Activated naive CD4-positive, alpha-beta T cell treated with Interleukin-2 at 50 U/mL for 16 hours (primary cell): Measurements from ENCODE around the gene CFAP99.
A peak's percentile ranks its signal among the peaks of the same experiment; 100 is the strongest.

Source experiments
- DNase-seq: peaks from one replicate; pipeline ENCODE4 v3.0.0-alpha.2; 2020

The CFAP99 gene

DNA sequence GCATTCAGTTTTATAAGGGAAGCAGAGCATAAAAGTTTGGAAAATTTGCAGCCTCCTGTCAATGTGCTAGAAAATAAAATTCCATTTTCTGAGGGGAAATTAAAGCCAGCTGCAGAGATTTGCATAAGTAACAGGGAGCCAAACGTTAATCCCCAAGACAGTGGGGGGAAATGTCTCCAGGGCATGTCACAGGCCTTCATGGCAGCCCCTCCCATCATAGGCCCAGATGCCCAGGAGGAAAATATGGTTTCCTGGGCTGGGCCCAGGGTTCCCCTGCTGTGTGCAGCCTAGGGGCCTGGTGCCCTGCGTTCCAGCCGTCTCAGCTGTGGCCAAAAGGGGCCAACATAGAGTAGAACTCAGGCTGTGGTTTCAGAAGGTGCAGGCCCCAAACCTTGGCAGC is 59.5 kb downstream of the CFAP99 start:
- no peak for DNase-seq

DNA sequence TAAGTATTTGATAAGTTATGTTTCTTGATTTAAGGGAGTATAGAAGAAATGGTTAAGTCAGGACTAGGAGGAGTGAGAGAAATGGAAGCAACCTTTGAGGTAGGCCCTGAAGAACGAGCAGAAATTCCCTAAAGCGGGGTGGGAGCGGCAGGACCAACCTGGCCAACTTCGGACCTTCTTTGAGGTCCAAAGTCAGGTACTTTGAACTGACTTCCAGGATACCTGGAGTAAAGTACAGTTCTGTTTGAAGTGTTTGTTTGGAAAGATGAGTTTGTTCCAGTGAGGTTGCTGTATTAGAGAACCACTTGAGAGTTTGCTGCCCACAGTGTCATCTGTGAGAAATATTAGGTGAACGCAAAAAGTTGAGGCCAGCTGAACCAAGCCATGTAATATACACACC is 61.9 kb downstream of the CFAP99 start:
- DNase-seq = no peak

DNA sequence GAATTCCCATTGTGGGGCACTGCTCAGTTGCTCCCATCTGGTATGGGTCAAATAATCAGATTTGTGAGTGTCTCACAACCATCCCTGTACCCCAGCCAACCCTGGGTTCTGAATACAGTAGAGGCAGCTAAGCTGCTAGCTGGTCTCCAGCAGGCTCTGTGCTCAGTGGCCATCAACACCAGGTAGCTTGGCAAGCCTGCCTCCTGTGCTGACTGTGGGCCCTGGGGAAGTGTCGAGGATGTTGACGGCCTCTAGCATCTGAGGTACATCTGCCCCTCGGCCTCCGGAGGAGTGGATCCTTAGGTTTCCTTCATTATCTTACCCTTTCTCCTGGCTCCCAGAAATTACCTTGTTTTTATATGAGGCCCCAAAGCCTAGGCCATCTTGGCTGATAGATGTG is 63.4 kb downstream of the CFAP99 start:
- DNase-seq = no peak

DNA sequence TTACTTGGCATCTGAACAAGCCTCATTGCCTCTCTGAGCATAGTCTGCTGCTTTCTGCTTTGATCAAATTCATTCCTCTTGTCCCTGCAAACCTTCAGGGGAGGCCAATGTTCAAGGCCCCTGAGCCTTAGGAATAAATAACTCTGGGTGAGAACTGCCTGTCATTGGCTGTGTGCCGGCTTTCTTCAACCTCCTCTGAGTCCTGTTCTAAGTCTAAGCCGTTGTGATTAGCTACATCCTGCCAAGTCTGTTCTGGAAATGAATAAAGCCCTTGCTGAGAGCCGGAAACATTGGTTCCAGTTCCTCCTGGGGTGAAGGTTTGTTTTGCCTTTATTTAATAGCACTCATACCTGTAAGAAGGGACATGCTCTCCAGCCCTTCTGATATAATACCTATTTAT is 63.9 kb downstream of the CFAP99 start:
- no peak for DNase-seq

DNA sequence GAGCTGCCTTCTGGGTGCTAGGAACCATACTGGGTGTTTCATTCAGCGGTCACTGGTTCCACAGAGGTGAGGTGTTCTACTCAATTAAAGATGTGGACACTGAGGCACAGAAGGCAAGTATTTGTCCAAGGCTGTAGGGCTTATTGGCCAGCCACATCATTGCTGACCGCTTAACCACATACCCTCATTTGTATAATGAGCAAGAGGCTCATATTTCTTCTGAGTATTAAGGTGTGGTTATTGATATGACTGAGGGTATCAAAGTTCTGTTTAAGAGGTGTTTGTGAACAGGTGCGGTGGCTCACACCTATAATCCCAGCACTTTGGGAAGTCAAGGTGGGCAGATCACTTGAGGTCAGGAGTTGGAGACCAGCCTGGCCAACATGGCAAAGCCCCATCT is 64.5 kb downstream of the CFAP99 start:
- DNase-seq = no peak

DNA sequence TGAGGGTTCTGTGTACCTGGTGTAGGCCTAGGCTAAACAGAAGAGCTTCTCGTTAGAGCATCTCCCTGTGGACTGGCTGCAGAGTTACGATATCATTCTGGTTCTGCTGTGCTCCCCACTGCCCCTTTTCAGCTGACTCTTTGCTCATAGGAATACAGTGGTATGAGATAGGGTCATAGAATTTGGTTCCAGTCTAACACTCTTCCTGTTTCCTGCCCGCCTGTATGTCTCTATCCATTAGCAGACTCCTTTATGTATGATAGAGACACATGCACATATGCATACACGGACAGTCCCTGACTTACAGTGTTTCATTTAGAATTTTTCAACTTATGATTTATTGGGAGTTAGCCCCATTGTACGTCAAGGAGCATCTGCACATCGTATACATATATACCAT is 65.4 kb downstream of the CFAP99 start:
- no peak for DNase-seq

DNA sequence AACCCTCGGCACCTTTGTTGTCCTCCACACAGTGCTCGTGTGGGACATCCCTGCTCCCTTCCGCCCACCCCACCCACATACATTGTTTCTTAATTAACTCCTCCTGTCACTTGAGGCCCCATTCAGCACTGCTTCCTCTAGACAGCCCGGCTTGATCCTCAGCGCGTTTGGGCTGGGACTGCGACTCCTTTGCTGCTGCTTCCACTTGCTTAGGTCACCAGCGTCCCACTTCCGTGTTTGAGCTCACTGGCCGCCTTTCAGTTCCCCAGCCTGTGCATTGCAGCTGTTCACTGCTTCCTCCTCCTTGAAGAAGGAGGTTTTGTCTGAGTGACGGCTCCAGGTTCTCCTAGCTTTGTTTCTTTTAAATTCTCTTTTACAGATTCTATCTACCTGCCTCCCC is 66.2 kb downstream of the CFAP99 start:
- peak; percentile 56 for DNase-seq

DNA sequence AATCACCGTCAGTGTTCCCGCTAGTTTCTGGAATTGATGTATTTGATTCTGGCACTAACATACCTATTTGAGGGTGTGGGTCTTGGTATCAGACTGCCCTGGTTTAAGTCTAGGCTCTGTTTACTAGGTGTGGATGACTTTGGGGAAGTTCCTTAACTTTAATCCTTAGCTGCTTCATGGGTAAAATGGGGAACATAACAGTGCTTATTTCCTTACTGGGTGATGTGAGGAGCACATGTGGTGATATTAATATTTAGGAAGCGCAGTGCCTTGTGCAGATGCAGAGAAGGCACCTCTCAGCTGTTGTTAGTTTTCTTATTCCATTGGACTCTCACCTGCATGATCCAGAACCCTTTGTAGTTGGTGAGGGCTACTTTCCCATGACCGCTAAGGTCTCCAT is 67.2 kb downstream of the CFAP99 start:
- DNase-seq = no peak

DNA sequence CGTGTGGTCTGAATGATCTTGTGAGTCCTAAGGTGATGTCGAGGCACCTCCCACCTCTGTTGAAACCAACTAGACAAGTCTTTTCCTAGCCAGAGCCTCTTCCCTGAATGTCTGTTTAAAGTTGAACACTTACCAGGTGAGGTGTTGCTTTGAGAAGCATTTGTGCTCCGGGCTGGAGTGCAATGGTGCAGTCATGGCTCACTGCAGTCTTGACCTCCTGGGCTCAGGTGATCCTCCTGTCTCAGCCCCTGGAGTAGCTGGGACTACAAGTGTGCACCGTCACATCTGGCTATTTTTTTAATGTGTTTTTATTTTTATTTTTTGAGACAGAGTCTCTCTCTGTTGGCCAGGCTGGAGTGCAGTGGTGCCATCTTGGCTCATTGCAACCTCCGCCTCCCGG is 68.2 kb downstream of the CFAP99 start:
- DNase-seq = no peak

DNA sequence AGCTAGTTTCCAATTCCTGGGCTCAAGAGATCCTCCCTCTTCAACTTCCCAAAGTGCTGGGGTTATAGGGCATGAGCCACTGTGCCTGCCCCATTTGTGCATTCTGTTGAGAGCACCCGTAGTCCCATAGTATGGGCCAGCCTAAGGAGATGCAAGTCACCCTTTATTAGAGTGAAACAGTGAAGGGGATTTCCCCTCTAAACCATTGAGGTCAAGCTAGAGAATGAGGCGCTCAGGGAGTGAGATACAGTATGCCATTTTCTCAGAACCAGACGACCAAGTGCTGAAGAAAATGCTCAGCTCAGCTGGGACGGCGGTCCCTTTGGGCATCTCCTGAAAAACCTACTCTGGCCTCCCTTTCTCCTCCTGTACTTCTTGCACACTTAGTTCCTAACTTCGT is 68.9 kb downstream of the CFAP99 start:
- DNase-seq = no peak

DNA sequence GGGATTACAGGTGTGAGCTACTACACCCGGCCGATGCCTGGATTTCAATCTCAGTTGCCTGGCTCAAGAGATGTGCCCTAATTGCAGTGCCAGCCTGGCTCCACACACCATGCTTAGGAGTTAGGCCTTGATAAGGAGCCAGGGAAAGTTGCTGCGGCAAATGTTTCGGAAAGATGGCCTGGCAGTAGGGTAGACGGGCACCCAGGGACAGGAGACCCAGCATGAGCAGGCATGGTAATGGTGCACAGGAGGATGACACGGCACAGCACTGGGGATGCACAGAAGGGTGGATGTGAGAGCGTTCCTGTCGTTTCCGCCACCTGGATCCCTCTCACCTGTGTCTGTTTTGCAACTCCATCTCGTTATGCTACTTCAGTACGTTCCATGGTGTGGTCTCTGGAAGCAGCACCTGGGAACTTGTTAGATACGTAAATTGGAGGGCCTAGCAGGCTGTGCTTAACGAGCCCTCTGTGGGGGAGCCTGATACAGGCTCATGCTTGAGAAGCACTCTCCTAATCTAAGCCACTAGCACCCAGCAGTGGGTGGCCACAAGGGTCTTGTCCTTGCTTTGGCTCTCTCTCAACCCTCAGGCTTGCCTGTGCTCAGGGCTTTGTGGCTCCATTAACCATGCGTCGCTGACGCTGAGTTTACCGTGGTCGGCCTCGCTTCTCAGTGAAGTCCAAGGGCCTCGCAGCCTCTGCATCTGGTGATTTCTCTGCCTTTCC is 70.5 kb downstream of the CFAP99 start:
- DNase-seq = no peak

DNA sequence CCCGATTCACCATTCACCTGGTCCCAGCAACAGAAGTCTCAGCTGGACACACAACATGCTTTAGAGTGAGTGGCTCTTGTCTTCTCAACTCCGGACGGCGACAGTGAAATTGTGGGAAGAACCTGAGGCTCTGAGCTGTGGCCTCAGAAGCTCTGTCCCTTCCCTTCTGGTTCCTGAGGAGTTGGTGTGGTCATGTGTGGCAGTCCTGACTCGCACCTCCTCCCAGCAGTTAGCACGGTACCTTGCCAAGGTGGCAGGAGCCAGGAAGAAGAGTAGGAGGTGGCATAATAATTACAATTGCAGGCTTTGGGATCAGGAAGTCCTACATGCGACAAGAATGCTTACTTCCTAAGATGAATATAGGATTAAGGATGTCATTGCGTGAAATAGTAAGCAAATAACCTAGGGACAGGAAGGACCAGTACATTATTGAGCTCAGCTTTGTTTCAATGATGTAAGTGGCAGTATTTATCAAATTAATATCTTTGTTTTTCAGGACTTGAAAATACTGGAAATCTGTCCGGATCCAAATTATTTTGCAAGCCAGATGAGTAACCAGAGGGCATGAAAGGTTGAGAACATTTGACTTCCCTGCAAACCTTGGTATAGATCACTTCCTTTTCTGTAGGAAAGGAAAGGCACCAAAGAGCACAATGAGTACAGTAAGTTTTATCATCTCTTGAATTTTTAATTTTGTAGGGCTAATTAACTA is 71.2 kb downstream of the CFAP99 start:
- no peak for DNase-seq

DNA sequence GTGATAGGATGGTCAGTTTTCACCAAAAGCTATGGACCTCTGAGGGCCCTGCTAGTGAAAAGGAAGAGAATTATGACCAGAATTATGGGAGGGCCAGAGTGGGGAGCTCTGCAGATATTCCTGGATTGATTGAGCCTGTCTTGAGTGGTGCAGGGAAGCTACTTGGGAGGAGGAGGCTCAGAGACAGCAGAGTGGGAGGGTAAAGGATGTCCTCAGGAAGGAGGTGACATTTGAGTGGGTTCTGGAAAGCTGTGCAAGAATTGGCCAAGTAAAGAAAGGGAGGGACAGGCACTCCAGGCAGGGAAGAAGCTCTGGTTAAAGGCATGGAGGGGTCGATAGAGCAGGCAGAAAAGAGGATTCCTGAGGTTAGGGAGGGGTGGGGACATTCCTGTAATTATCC is 74.2 kb downstream of the CFAP99 start:
- DNase-seq = no peak

DNA sequence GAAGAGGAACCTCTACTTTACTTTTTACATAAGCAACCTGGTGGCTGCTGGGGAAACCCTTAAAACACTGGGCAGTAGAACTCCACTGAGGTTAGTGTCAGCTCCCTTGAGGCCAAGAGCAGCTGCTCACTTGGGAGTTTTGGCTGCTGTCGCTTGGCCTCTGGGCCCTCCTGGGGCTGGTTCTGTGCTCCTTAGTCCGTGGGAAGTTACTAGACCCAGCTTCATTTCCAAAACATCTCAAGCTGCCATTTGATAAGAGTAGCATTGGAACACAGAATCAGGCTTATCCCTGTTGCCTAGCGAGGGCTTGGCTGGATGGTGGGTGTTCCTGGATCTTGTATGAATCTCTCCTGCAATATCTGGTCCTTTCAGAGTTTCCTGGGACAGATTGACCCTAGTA is 76.2 kb downstream of the CFAP99 start:
- DNase-seq = no peak

DNA sequence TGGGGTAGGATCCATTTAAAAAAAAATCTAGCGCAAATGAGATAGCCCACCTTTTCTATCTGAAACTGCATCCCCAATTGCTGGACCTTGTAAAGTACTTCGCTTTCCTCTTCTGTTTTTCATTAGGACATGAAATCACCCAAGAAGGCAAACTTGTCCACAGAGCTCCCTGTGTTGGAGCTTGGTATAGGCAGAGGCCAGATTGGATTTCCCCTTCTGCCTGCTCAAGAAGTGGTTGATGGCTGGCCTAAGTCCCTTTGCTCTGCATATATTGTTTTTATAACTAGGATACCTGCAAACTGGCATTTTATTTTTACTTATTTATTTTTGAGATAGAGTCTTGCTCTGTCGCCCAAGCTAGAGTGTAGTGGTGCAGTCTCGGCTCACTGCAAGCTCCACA is 78.6 kb downstream of the CFAP99 start:
- no peak for DNase-seq

DNA sequence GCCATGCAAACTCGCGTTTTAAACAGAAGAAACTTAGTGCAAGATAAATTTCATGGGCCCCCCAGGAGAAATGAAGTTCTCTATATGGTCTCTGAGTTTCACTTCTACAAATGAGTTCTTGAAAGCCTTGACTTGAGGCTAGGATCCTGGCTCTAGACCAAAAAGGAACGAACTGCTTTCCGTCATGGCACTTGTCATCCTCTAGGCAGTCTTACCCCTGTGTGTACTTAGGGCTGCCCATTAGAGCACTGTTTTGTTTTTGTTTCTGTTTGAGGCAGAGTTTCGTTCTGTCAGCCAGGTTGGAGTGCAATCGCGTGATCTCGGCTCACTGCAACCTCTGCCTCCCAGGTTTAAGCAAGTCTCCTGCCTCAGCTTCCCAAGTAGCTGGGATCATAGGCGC is 79.2 kb downstream of the CFAP99 start:
- DNase-seq = no peak

DNA sequence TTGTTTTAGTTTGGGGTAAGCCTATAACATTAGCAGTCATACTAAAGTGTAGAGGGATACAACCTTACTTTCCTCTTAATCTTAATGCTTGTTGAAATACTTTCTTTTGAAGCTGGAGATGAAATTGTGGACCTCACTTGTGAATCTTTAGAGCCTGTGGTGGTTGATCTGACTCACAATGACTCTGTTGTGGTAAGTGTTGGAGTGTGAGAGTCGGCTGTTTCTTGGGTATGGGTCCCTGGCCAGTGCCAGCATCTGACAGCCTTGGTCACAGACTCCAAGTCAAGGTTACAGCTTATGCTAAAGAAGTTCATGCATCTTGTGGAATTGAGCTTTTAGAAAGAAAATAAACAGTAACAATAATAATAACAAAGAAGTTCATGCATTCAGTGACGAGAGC is 81.8 kb downstream of the CFAP99 start:
- DNase-seq = no peak

DNA sequence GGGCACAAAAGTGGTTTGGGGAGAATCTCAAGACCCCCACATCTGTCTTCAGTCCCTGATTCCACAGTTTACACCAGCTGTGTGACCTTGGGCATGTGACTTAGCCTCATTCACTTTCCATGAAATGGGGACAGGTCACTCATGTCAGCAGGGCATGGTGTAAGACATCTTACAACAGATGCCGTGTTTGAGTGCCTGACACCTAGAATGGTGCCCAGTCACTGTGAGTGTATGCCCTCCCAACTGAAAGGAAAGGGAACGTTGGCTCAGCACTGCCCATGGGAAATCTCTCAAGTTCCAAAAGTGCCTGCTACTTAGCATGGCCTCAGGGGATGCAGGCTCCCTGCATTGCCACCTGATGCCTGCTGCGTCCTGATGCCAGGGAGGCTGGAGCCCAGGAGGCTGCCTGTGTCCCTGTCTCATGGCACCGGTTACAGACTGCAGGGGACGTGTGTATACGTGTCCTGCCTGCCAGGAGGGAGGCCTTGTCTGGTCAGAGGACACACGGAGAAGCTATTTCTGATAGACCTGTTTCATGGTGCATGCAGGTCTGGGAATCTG is 82.4 kb downstream of the CFAP99 start:
- no peak for DNase-seq

DNA sequence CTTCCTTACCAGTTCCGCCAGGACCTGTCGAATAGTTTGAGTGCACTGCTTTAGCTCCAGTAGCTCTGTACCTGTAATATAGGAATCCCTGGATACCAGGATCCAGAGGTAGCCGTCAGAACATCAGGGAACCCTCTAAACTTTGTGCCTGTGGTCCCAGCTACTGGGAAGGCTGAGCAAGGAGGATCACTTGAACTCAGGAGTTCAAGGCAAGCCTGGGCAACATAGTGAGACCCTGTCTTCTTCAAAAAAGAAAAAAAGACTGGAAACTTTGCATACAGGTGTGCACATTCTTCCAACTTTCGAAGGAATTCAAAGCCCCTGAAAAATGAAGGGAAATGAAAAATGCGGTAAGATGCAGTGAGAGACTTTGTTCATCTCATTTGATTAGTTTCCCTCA is 85.1 kb downstream of the CFAP99 start:
- DNase-seq = no peak

DNA sequence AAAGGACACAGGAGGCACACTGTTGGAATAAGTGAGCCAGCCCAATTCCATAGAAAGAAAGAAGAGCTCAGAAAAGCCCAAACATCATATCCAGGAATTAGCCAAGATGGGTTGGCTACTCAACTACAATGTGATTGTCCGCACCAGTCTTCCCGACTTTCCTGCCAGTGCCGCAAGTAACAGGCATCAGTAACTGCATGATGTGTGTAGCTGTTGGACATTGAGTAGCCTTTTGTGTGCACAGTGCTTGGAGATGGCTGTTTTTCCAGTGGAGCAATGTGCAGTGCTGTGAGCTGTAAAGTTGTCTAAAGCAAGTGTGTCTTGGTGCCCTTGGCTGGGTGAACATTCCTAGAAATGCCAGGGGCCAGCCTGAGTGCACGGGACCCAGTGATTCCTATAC is 88.5 kb downstream of the CFAP99 start:
- no peak for DNase-seq

DNA sequence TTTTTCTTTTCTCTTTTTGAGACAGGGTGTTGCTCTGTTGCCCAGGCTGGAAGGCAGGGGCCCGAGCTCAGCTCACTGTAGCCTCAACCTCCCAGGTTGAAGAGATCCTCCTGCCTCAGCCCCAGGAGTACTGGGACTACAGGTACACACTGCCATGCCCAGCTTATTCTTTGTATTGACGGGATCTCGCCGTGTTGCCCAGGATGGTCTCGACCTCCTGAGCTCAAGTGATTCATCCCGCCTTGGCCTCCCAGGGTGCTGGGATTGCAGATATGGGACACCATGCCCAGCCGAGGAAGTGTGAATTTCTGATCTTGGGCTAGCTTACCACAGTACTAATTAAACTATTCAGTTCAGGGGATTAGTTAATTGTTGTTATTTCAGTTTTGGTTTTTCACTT is 89.1 kb downstream of the CFAP99 start:
- DNase-seq = no peak

DNA sequence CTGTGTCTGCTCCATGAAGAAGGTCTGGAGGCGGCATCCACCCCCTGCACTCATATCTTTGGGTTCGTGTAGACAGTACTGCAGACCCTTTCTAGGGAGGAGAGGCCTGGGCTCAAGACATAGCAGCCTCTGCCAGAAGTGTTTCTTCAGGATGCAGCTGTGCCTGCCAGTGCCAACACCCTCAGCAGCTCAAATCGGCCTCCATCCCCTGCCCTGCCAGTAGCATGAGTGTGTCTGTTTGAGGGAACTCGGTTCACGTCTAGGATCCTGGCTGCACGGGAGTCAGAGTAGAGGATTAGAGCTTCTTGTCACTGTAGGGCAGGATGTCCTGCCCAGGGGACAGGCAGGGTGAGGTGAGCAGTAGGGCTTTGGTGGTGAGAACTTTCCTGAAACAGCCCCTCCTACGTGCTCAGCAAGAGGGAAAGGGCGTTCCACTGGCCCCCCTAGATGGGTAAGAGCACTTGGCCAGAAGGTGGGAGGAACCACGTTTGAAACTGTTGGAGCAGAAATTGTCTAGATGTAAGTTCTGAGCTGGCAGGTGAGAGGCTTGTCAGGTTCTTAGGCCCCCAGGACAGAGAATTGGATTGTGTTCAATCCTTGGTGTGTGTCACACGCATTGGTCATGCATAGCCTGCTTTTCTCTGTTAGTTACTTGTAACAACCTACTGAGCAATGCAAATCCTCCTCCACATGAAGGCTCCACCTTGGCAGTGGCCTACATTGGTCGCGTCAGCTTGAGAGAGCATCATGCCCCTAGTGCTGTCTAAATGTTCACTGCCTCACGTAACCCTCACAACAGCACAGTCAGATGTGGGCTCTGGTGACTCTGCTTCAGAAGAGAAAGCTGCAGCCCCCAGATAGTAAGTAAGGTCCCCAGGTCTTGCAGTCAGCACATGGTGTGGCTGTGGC is 91.8 kb downstream of the CFAP99 start:
- no peak for DNase-seq

DNA sequence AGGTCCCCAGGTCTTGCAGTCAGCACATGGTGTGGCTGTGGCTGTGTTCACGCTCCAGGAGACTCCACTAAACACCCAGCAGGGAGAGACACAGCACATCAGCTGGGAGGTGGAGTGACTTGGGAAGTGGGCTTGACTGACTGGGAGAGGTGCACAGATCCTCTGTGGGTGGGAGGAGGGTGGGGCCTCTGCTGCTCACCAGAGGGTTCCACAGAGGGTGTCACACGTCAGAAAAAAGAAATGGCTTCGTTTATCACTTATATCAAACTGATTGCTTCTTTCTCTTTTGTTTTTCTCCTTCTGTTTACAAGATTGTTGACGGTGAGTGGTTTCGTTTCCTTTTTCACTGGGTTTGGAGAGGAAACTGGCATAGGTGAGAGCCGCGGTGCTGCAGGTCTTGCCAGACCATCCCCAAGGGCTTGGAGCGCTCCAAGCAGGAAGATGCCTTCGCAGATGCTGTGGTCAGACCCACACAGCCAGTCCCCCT is 92.9 kb downstream of the CFAP99 start:
- no peak for DNase-seq
